GM23338 (cell line): Measurements from ENCODE around the gene INSRR. TPM values are rescaled to one million over a fixed set of nuclear protein-coding genes. Genes with fewer than 3 reads are reported as not detected.

ENCODE experiments used
- ATAC-seq: fragments of 200-7000 bp; cut with Tn5 transposase; 3 replicates; pipeline ENCODE4 v1.9.1; 2020
- DNase-seq: peaks from one replicate; pipeline ENCODE4 v3.0.0-alpha.2; 2015; ENCODE audit warnings: low spot score
- H2AFZ ChIP-seq: fragments of 200-600 bp; sonication (generic); 2 replicates; pipeline ENCODE4 v1.8.0; 2016; ENCODE audit warnings: antibody characterized with exemption, mild to moderate bottlenecking, moderate library complexity
- H3F3A ChIP-seq: fragments of 200-600 bp; sonication (generic); replicated peaks from 2 replicates; pipeline ENCODE4 v1.8.0; 2017; ENCODE audit warnings: antibody characterized with exemption, mixed run types, low read depth
- H3K27ac ChIP-seq: fragments of 200-600 bp; sonication (generic); 2 replicates; pipeline ENCODE4 v1.6.1; 2016; ENCODE audit warnings: low read depth
- H3K27me3 ChIP-seq: fragments of 200-600 bp; sonication (generic); 2 replicates; pipeline ENCODE4 v1.8.0; 2016; ENCODE audit warnings: mild to moderate bottlenecking, mixed run types, moderate library complexity; ENCODE audit not compliant: insufficient read depth
- H3K36me3 ChIP-seq: fragments of 200-600 bp; sonication (generic); 2 replicates; pipeline ENCODE4 v1.8.0; 2016; ENCODE audit warnings: mild to moderate bottlenecking; ENCODE audit not compliant: insufficient read depth
- H3K4me1 ChIP-seq: fragments of 200-600 bp; sonication (generic); 2 replicates; pipeline ENCODE4 v1.8.0; 2016; ENCODE audit warnings: mild to moderate bottlenecking, moderate library complexity; ENCODE audit not compliant: insufficient read depth
- H3K4me2 ChIP-seq: fragments of 200-600 bp; sonication (generic); 2 replicates; pipeline ENCODE4 v1.7.1; 2017; ENCODE audit warnings: mixed run types
- H3K4me3 ChIP-seq: fragments of 200-600 bp; sonication (generic); 2 replicates; pipeline ENCODE4 v1.6.1; 2016; ENCODE audit warnings: mixed run types
- H3K79me2 ChIP-seq: fragments of 200-600 bp; sonication (generic); replicated peaks from 2 replicates; pipeline ENCODE4 v1.8.0; 2017; ENCODE audit warnings: mild to moderate bottlenecking; ENCODE audit not compliant: insufficient read depth
- H3K9me2 ChIP-seq: fragments of 200-600 bp; sonication (generic); 2 replicates; pipeline ENCODE4 v1.8.0; 2017; ENCODE audit not compliant: insufficient read depth
- H4K20me1 ChIP-seq: fragments of 200-600 bp; sonication (generic); replicated peaks from 2 replicates; pipeline ENCODE4 v1.8.0; 2017; ENCODE audit warnings: mild to moderate bottlenecking; ENCODE audit not compliant: insufficient read depth
- H3K27ac Mint-ChIP-seq: 2 replicates; pipeline ENCODE4 v1.8.0; 2020; ENCODE audit warnings: inconsistent platforms, mild to moderate bottlenecking, moderate library complexity, mixed read lengths
- H3K27me3 Mint-ChIP-seq: 3 replicates; pipeline ENCODE4 v1.8.0; 2022; ENCODE audit warnings: low read depth, mild to moderate bottlenecking, moderate library complexity, mixed read lengths, inconsistent platforms; ENCODE audit not compliant: insufficient read depth, poor library complexity
- H3K36me3 Mint-ChIP-seq: 3 replicates; pipeline ENCODE4 v1.8.0; 2021; ENCODE audit warnings: low read depth, mild to moderate bottlenecking, inconsistent platforms, moderate library complexity, mixed read lengths
- H3K4me1 Mint-ChIP-seq: 3 replicates; pipeline ENCODE4 v1.8.0; 2020; ENCODE audit warnings: mild to moderate bottlenecking, inconsistent platforms, mixed read lengths
- H3K4me3 Mint-ChIP-seq: 3 replicates; pipeline ENCODE4 v1.8.0; 2021; ENCODE audit warnings: moderate library complexity, mild to moderate bottlenecking, inconsistent platforms, mixed read lengths
- H3K9me3 Mint-ChIP-seq: 3 replicates; pipeline ENCODE4 v1.8.0; 2020; ENCODE audit warnings: moderate library complexity, mild to moderate bottlenecking, inconsistent platforms, mixed read lengths
- CREB1 ChIP-seq: fragments of 250-450 bp; sonication (Bioruptor Pico); IDR thresholded peaks from 2 replicates; pipeline ENCODE4 v1.5.0; 2020; ENCODE audit warnings: low read depth, mild to moderate bottlenecking, moderate library complexity
- CTCF ChIP-seq, 2 experiments: fragments of 200-600 bp in 1 of 2; sonication (generic) in 1 of 2; conservative IDR thresholded peaks; 2 replicates each; pipeline versions ENCODE4 v1.5.1 to v1.6.1; 2016 to 2017; ENCODE audit warnings: antibody characterized with exemption in 2 of 2, low read depth in 2 of 2, mild to moderate bottlenecking in 2 of 2, moderate library complexity in 1 of 2
- ETS1 ChIP-seq: IDR thresholded peaks from 2 replicates; pipeline ENCODE4 v1.6.1; 2016; ENCODE audit warnings: antibody characterized with exemption
- EZH2phosphoT487 ChIP-seq: fragments of 200-600 bp; sonication (generic); IDR thresholded peaks from one replicate; pipeline ENCODE4 v1.8.1; 2018; ENCODE audit warnings: antibody characterized with exemption; ENCODE audit not compliant: unreplicated experiment
- JUNB ChIP-seq: IDR thresholded peaks from one replicate; pipeline ENCODE4 v1.6.1; 2016; ENCODE audit warnings: antibody characterized with exemption; ENCODE audit not compliant: unreplicated experiment
- NANOG ChIP-seq: IDR thresholded peaks from 2 replicates; pipeline ENCODE4 v1.6.1; 2016; ENCODE audit warnings: antibody characterized with exemption, borderline replicate concordance
- POLR2AphosphoS5 ChIP-seq: IDR thresholded peaks from 2 replicates; pipeline ENCODE4 v1.6.1; 2016; ENCODE audit warnings: antibody characterized with exemption, low read depth
- STAT1 ChIP-seq: IDR thresholded peaks from one replicate; pipeline ENCODE4 v1.6.1; 2016; ENCODE audit warnings: antibody characterized with exemption; ENCODE audit not compliant: unreplicated experiment
- ZNF114 ChIP-seq: fragments of 250-450 bp; sonication (Bioruptor Pico); IDR thresholded peaks from 2 replicates; pipeline ENCODE4 v1.5.0; 2020; ENCODE audit warnings: mild to moderate bottlenecking, moderate library complexity
- ZNF462 ChIP-seq: fragments of 250-450 bp; sonication (Bioruptor Pico); IDR thresholded peaks from 2 replicates; pipeline ENCODE4 v1.5.0; 2020; ENCODE audit warnings: mild to moderate bottlenecking, moderate library complexity
- polyA plus RNA-seq: library from polyadenylated mRNA; unstranded; fragments of >200 nt; fragmentation: Nextera tagmentation; extraction: Ambion mirVana; gene quantifications from 2 replicates; pipeline ENCODE4 v1.2.1, GENCODE V29; 2016
- total RNA-seq: library from RNA; depleted of rRNA; stranded (reverse); fragments of >200 nt; shearing (Covaris generic); gene quantifications from 2 replicates; pipeline ENCODE4 v1.2.3, GENCODE V29; 2014

INSRR gene
- total and polyA plus RNA-seq, 2 experiments from 2014 or later: not detected

- TF ChIP-seq STAT1: no peak
- no peak for TF ChIP-seq ETS1
- TF ChIP-seq JUNB: no peak
- no peak for TF ChIP-seq EZH2phosphoT487
- TF ChIP-seq ZNF114 (CRISPR knock-in tag): no peak
These were observed 15.8 kb upstream of the INSRR start (continued) for GRCh38 chr1:156874572-156875340.

- ATAC-seq: no peak
- H3K4me3 Mint-ChIP-seq: no peak overlapping the region
- no peak overlapping the region for H3K27ac ChIP-seq
- DNase-seq: no peak
- H3K36me3 ChIP-seq: no peaks in the 10 kb centered on the region
- H3K4me2 ChIP-seq: no peak overlapping the region
- H3K27me3 Mint-ChIP-seq: peaks cover 16% of the 10 kb centered on the region
- H3K9me3 Mint-ChIP-seq: no peaks in the 10 kb centered on the region
- H3K4me1 Mint-ChIP-seq: peaks cover 10% of the 10 kb centered on the region; the same call in 2 of the 3 replicates
- H3K27me3 ChIP-seq: peaks cover 36% of the 10 kb centered on the region
- H2AFZ ChIP-seq: no peak overlapping the region
- 0 out of 2 replicates have a peak, but pooled peaks cover 3% of the 10 kb centered on the region for H3F3A ChIP-seq
- no peak overlapping the region for H3K4me3 ChIP-seq
- H3K79me2 ChIP-seq: no peaks in the 10 kb centered on the region
- no peaks in the 10 kb centered on the region for H3K9me2 ChIP-seq
- H3K36me3 Mint-ChIP-seq: no peaks in the 10 kb centered on the region
- H4K20me1 ChIP-seq: no peaks in the 10 kb centered on the region
- H3K4me1 ChIP-seq: peaks cover 3% of the 10 kb centered on the region; the same call in 1 of the 2 replicates
- no peak overlapping the region for H3K27ac Mint-ChIP-seq
- TF ChIP-seq CTCF (conservative IDR thresholded peaks at IDR 0.05; ENCODE audit: low read depth in 2 of 2) (no peak), CREB1 (no peak), ETS1 (no peak), POLR2AphosphoS5 (no peak), STAT1 (no peak), EZH2phosphoT487 (no peak), NANOG (no peak), JUNB (no peak), ZNF462 (no peak)
These were observed 15.2 kb upstream of the INSRR start for GRCh38 chr1:156874142-156874541.
